GM12892 (cell line): Measurements from ENCODE around the gene SNX14.
"Not testable (repeated sequence)": the region's sequence is repeated elsewhere in the genome, so short reads cannot be mapped to it uniquely, and the experiment has no call there.

Source experiments
- DNase-seq: peaks from one replicate; pipeline ENCODE4 v3.0.0; 2011; ENCODE audit not compliant: insufficient read length
- FAIRE-seq: peaks from 2 replicates; lab custom pipeline; 2011; peaks lifted over from hg19 to GRCh38; lab: Jason Lieb, UNC
- POLR2A ChIP-seq: IDR thresholded peaks from 2 replicates; pipeline ENCODE4 v1.6.1; 2011; ENCODE audit warnings: low read depth, low read length, control low read depth
- POLR2AphosphoS5 ChIP-seq: IDR thresholded peaks from 2 replicates; pipeline ENCODE4 v1.6.1; 2011; ENCODE audit warnings: low read depth, low read length, control low read depth
- TAF1 ChIP-seq: IDR thresholded peaks from 2 replicates; pipeline ENCODE4 v1.6.1; 2011; ENCODE audit warnings: low read depth, mild to moderate bottlenecking, control low read depth, low read length, borderline replicate concordance

SNX14 gene

DNA sequence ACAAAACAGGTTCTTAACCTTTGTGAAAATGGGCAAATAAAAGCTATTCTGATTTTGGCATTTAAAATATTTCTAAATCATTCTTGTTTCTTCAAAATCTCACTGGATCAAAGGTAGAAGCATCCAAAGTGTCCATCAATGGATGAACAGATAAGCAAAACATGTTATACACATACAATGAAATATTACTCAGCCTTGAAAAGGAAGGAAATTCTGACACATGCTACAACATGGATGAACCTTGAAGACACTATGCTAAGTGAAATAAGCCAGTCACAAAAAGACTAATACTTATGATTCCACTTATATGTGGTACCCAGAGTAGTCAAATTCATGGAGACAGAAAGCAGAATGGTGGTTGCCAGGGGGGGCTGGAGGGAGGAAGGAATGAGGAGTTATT is 45.9 kb downstream of the SNX14 start:
- DNase-seq (no peak), FAIRE-seq (no peak)
- no peak for TF ChIP-seq POLR2AphosphoS5
- no peak for TF ChIP-seq TAF1
- TF ChIP-seq POLR2A, result no peak

DNA sequence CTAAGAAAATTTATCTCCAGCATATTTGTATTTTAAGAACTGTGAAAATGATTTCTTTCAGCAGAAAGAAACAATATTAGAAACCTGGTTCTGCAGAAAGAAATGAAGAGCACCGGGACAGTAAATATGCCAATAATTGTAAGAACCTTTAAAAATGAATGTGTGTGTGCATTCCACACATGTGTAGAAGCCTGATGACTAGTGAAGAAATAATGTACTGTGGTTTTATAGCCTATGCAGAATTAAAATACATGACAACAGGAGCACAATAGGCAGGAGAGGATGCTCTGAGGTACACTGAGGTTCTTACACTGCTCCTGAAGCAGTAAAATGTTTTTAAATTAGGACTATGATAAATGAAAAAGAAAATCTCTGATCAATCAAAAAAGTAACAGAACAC is 48.9 kb downstream of the SNX14 start:
- DNase-seq (no peak), FAIRE-seq (no peak)
- TF ChIP-seq POLR2AphosphoS5 (no peak), TAF1 (no peak), POLR2A (no peak)

DNA sequence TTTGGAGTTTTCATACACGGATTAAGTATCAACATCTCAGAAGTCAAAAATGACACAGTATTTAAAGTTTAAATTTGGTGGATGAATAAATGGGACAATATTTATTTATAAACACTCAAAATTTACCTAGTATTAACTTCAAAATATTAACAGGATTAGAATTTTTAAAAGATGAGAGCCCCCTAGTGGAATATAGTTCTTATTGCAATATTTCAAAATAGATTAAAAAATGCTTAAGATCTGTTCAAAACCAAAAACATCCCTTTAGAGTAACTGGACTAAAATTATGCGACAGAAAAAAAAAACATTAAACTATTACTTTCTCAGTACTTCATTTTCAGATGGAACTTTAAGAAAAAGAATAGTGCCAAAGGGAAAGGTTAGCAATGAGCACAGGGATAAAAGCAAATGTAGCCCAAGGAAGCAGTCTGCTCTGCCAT is 56.6 kb downstream of the SNX14 start:
- DNase-seq, result no peak
- no peak for FAIRE-seq
- no peak for TF ChIP-seq TAF1
- TF ChIP-seq POLR2AphosphoS5, result no peak
- TF ChIP-seq POLR2A, result no peak

DNA sequence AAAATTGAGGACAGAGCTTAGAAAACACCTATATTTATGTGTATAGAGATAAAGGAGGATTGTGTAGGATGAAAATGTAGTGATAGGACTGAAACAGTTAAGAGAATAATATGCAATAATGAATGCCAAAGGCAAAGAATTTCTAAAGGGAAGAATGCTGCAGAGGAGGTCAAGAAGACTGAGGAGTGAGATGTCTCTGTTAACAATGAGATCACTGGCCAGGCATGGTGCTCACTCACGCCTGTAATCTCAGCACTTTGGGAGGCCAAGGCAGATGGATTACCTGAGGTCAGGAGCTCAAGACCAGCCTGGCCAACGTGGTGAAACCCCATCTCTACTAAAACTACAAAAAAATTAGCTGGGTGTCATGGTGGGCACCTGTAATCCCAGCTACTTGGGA is 69.4 kb downstream of the SNX14 start:
- not testable (repeated sequence) for DNase-seq, FAIRE-seq

DNA sequence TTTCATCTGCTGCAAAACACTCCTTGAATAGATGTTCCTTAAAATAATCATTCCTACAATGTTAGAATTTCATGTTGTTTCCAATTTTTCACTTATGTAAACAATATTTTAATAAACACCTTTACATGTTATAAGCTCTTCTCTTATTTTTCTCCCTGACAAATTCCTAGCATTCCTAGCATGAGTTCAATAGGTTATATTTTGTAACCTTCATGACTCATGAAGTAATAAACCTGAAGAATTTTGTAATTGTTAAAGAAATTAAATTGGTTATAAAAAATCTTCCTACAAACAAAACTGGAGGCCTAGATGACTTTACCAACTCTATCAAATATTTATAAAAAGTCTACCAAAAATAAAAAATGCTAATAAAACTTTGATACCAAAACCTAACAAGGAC is 77.5 kb downstream of the SNX14 start:
- FAIRE-seq, result no peak
- TF ChIP-seq POLR2A, result no peak
- no peak for TF ChIP-seq TAF1
- no peak for TF ChIP-seq POLR2AphosphoS5
- no peak for DNase-seq

DNA sequence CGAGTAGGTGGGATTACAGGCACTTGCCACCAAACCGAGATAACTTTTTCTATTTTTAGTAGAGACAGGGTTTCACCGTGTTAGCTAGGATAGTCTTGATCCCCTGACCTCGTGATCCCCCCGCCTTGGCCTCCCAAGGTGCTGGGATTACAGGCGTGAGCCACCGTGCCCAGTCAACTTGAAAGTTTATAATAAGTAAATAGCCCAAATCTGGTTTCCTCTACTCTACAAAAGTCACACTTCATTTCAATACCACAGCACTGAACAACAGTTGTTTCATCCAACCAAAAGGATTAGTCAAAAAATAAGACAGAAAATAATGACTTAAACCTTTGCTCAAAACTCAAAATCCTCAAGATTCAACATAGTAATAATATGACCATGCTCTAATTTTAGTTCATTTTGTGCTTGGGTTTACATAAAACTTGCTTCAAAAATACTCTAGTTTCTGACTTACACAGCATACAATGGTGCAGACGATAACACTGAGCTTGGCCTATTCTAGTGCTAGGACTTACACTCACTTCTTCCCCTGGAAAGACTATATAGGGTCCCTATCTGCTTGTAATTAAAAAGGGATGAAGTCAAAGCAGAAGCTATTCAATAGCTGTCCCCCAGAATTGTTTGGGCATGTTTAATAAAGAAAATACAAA is 87.1 kb downstream of the SNX14 start:
- DNase-seq, result no peak
- FAIRE-seq, result no peak
- TF ChIP-seq POLR2A (no peak), TAF1 (no peak), POLR2AphosphoS5 (no peak)

DNA sequence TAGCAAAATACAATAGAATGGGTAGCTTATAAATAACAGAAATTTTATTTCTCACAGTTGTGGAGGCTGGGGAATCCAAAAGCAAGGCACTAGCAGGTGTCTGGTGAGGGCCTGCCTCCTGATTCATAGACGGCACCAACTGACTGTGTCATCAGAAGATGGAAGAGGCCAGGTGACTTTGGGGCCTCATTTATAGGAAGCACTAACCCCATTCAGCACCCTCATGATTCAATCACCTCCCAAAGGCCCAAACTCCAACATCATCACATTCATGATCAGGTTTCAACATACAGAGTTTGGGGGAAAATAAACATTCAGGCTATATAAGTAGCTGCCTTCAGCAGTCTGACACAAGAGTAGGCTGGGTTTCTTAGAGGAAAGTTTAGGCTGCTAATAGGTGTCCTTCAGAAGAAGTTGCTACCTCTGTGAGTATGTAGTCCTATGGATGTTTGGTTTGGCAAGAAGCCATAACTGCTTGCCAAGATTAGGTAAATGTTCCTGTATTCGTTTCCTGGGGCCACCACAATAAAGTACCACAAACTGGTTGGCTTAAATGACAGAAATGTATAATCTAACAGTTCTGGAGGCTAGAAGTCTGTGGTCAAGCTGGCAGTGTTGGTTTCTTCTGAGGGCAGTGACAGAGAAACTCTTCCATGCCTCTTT is 94.9 kb downstream of the SNX14 start:
- FAIRE-seq (no peak), DNase-seq (no peak)
- TF ChIP-seq POLR2A (no peak), POLR2AphosphoS5 (no peak), TAF1 (no peak)

DNA sequence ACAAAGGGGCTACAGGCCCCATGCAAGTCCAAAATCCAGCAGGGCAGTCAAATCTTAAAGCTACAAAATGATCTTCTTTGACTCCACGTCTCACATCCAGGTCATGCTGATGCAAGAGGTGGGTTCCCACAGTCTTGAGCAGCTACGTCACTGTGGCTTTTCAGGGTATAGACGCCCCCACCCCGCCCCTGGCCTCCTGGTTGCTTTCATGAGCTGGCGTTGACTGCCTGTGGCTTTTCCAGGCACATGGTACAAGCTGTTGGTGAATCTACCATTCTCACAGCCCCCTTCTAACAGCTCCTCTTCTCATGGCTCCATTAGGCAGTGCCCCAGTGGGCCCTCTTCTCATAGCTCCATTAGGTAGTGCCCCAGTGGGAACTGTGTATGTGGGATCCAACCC is 96.8 kb downstream of the SNX14 start:
- FAIRE-seq (no peak), DNase-seq (no peak)
- no peak for TF ChIP-seq TAF1
- no peak for TF ChIP-seq POLR2A
- TF ChIP-seq POLR2AphosphoS5, result no peak

DNA sequence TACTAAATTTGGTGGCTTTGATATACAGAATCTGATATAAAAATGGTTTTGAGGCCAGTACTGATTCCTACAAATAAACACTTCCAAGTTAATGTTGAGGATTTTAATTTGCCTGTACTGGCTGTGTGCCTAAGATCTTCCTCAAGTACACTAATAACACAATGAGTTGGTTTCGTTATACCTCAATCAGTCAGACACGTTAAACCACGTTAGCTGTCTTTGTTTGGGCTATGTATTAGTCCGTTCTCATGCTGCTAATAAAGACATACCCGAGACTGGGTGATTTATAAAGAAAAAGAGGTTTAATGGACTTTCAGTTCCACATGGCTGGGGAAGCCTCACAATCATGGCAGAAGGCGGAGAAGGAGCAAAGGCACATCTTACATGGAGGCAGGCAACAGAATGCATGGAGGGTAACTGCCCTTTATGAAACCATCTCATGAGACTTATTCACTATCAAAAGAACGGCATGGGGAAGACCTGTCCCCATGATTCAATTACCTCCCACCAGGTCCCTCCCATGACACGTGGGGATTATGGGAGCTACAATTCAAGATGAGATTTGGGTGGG is 97.6 kb downstream of the SNX14 start:
- TF ChIP-seq TAF1 (no peak), POLR2AphosphoS5 (no peak), POLR2A (no peak)
- DNase-seq, result no peak
- no peak for FAIRE-seq

DNA sequence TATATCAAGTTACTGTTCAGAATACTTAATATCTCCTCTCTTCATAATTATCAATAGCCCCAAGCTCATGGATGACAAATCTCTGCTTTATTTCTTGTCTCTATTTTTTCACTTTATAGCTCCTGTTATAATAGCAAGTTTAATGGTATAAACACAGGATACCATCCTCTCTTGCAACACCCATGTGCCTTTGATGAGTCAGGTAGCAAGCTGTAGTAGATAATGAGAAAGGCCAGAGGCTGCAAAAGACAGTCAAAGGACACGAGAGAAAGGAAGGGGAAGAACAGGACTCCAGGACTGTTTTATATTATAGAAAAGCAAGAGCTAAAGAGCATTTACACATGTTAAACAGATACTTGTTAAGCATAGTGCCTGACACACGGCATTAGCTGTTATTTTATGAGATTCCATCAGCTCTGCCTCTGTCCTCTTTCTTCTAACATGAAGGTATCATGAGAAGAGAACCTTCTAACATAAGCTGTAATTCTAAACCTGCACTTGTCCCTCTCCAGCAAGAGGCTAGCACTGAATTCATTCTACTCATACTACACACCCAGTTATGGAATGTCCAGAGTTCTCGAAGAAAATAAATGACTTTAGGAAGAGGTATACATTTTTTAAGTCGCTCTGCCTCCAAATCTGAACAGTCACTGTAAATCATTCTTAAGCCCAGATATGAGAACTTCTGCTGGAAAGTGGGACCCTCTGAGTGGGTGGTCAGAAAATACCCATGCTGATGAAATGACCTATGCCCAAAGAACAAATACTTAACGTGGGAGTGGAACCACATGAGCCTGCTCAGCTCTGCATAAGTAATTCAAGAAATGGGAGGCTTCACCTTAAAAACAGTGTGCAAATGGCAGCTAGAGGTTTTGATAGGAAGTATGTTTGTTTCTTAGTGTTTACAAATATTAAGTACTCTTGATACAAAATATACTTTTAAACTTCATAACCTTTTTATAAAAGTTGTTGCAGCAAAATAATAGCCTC is 98.8 kb downstream of the SNX14 start:
- TF ChIP-seq TAF1, result no peak
- no peak for TF ChIP-seq POLR2AphosphoS5
- TF ChIP-seq POLR2A, result no peak
- no peak for FAIRE-seq
- no peak for DNase-seq

DNA sequence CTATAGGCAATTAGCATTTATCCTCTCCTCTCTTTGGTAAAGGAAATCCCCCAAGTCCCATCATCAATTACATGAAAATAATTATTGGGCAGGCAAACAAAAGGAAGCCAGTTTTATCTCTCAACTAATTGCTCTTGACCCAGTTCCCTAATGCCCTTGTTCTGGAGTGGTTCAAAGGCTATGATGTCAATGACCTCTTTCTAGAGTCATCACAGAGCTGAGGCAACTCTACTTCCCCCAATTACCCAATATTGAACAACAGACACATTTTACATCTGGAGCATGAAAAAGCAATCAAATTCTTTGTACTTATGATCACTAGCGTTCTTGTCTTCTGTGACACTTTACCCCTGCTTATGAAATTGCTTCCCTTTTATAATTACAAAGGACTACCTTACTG is 100.3 kb downstream of the SNX14 start:
- no peak for TF ChIP-seq TAF1
- TF ChIP-seq POLR2AphosphoS5, result no peak
- no peak for TF ChIP-seq POLR2A
- DNase-seq (no peak), FAIRE-seq (no peak)

DNA sequence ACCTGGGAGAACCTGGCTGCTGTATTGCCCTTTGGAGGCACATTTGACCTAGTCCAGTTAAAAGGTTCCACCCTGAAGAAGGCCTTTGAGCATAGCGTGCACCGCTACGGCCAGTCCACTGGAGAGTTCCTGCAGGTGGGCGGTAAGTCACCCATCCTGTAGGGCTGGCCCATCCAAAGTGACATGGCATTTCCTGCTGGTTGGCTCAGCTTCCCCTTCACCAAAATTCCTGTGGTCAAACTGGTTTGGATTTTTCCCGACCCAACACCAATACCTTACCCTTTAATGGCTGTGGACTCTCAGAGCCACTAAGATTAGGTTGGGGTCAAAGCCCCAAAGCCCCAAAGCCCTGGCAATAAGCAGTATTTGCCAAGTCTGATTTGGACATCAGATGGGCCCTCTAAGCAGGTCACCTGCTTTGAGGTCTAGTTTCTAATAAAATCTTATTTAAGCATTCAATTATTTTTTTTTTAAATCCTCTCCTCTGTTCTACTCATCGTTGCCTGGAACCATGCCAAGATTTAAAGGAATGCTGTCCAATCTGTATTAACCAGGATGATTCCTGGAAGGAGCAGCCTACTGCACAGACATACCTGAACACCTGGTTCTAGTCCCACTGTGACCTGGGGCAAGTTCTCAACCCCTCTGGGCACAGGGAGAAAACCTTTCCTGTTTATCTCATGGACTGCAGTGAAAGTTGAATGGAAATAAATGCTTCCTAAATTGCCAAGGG is 103.0 kb downstream of the SNX14 start:
- no peak for FAIRE-seq
- TF ChIP-seq POLR2A, result no peak
- no peak for TF ChIP-seq POLR2AphosphoS5
- TF ChIP-seq TAF1, result no peak

More for the DNA sequence above, 103.0 kb downstream of the SNX14 start:
- no peak for DNase-seq
